Prostate gland (tissue), 2 donors: ENCODE data around the gene MAP2K3.

Experiments used
- CTCF ChIP-seq, 4 experiments: fragments of 200-600 bp in 2 of 4; fragments of 450-650 bp in 2 of 4; sonication (generic) in 2 of 4; IDR thresholded peaks; 1 replicate in 3 of 4; 2 replicates in 1 of 4; pipeline ENCODE4 v1.5.1; 2016 to 2019; ENCODE audit warnings: antibody characterized with exemption in 4 of 4, mild to moderate bottlenecking in 2 of 4, moderate library complexity in 2 of 4
- POLR2A ChIP-seq: fragments of 450-650 bp; IDR thresholded peaks from one replicate; pipeline ENCODE4 v1.6.1; 2016; ENCODE audit warnings: antibody characterized with exemption, mild to moderate bottlenecking
- POLR2AphosphoS5 ChIP-seq: sonication (generic); formaldehyde crosslinking; IDR thresholded peaks from one replicate; pipeline ENCODE4 v1.6.1; 2017; ENCODE audit warnings: antibody characterized with exemption

- TF ChIP-seq CTCF (IDR thresholded peaks at IDR 0.05) (no peak), POLR2A (no peak), POLR2AphosphoS5 (no peak)
Measured at GRCh38 chr17:21263376-21263775, 21.1 kb upstream of the MAP2K3 start.
